Fibroblast of mammary gland (primary cell): ENCODE results near the gene TSC22D1.
"Not testable (repeated sequence)": the region's sequence is repeated elsewhere in the genome, so short reads cannot be mapped to it uniquely, and the experiment has no call there.

Experiments used
- DNase-seq: peaks from one replicate; pipeline ENCODE4 v3.0.0-alpha.2; 2010; ENCODE audit warnings: low read depth
- H3K4me3 ChIP-seq: 2 replicates; pipeline ENCODE4 v1.5.1; 2011; ENCODE audit warnings: low read depth, mild to moderate bottlenecking, low read length, moderate library complexity; ENCODE audit not compliant: control insufficient read depth
- CTCF ChIP-seq: conservative IDR thresholded peaks from 2 replicates; pipeline ENCODE4 v1.5.1; 2011; ENCODE audit warnings: low read depth, low read length, inconsistent platforms; ENCODE audit not compliant: control insufficient read depth, insufficient read depth

The TSC22D1 gene

GRCh38 chr13:44540761-44541434 is 35.2 kb downstream of the TSC22D1 start:
- TF ChIP-seq CTCF = no peak
- DNase-seq = no peak
- no peak overlapping the region for H3K4me3 ChIP-seq

DNA sequence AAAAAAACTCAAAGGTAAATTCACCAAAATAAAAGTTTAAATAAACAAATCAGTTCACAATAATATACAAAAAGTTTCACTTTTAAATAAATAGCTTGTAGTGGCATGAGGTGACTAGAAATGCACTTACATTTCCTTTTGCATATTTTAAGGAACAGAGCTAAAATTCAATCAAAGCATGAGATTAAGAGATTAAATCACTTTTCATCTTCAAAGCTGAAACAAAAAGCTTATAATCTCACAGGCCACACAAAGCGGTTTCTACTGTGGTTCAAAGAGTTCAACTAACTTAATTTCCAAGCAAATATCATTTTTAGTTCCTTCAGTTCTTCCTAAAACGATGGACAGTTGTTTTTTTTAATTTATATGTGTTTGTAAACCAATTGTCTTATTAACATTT is 38.9 kb downstream of the TSC22D1 start:
- no peak overlapping the region for H3K4me3 ChIP-seq
- no peak for TF ChIP-seq CTCF
- no peak for DNase-seq

- no peak for TF ChIP-seq CTCF
- H3K4me3 ChIP-seq = no peak overlapping the region
- DNase-seq = peak; percentile 52
Observed at GRCh38 chr13:44523146-44524015, 52.7 kb downstream of the TSC22D1 start.

DNA sequence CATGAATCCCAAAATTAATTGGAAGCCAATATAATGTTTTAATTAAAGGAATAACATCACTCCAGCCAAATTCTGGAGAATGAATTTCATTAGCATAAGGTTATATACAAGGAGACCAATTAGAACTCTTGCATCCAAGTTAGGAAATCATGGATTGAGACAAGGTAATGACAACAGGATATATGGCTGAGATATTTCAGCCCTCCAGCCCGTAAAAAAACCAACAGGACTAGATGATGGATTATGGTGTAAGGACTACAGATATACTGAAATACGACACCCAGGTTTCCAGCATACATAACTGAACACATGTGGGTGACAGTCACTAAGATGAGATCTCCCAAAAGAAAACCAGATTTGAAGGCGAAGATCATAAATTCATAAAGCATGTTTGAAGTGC is 56.5 kb downstream of the TSC22D1 start:
- H3K4me3 ChIP-seq = no peak overlapping the region
- DNase-seq = no peak
- no peak for TF ChIP-seq CTCF

- H3K4me3 ChIP-seq = no peak overlapping the region
- no peak for DNase-seq
- TF ChIP-seq CTCF = no peak
Observed at GRCh38 chr13:44516771-44517170, 59.4 kb downstream of the TSC22D1 start.

DNA sequence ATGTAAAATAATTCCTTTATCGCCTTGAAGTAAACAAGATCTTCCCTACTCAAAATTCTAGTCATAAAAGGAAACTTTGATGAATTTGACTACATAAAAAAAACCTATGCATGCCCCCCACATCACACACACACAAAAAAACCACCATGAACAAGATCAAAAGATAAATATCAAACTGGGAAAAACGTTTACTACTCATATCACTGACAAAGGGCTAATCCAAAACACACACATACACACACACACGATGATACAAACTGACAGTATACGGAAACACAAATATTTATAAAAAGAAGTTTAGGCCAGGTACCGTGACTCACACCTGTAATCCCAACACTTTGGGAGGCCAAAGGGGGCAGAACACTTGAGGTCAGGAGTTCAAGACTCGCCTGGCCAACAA is 61.9 kb downstream of the TSC22D1 start:
- no peak for TF ChIP-seq CTCF
- H3K4me3 ChIP-seq = no peak overlapping the region
- DNase-seq = no peak

- DNase-seq, H3K4me3 ChIP-seq: not testable (repeated sequence)
Observed at GRCh38 chr13:44509853-44510252, 66.3 kb downstream of the TSC22D1 start.
